Testis (tissue), 3 donors: ENCODE data around the gene DCLK1. TPM values are rescaled to one million over a fixed set of nuclear protein-coding genes. Genes with fewer than 3 reads are reported as not detected.

Experiments
- DNase-seq: peaks from one replicate; pipeline ENCODE4 v3.0.0-alpha.2; 2019
- H3K27ac ChIP-seq, 2 donors: fragments of 200-600 bp; sonication (generic); one replicate each; pipeline ENCODE4 v1.5.1; 2019
- H3K27me3 ChIP-seq: fragments of 200-600 bp; sonication (generic); one replicate; pipeline ENCODE4 v1.5.1; 2019
- H3K36me3 ChIP-seq: fragments of 200-600 bp; sonication (generic); one replicate; pipeline ENCODE4 v1.5.1; 2017; ENCODE audit warnings: low read depth; ENCODE audit errors: missing control alignments
- H3K4me1 ChIP-seq: fragments of 200-600 bp; sonication (generic); one replicate; pipeline ENCODE4 v1.5.1; 2019
- H3K4me3 ChIP-seq, 2 donors: fragments of 200-600 bp; sonication (generic); one replicate each; pipeline ENCODE4 v1.5.1; 2017 to 2019
- H3K9me3 ChIP-seq: fragments of 200-600 bp; sonication (generic); one replicate; pipeline ENCODE4 v1.5.1; 2017
- POLR2A ChIP-seq: fragments of 450-650 bp; IDR thresholded peaks from one replicate; pipeline ENCODE4 v1.6.1; 2017; ENCODE audit warnings: antibody characterized with exemption, mild to moderate bottlenecking, moderate library complexity
- WGBS, 2 donors: methylation state at CpG; one replicate each; pipeline ENCODE4 v1.1.5; 2018; 5-methylcytosine and 5-hydroxymethylcytosine counted together
- intact Hi-C: fragments of 100-400 bp; cut with DNase I; formaldehyde crosslinking; loops from one replicate; pipeline ENCODE4 v1.15.1; 2023; ENCODE audit warnings: low total_unique reads
- polyA plus RNA-seq: library from polyadenylated mRNA; stranded (reverse); fragments of 350-450 nt; fragmentation: Illumina TruSeq; extraction: RNeasy Lipid Tissue Mini Kit (QIAGEN cat#74804); gene quantifications from one replicate; pipeline ENCODE4 v1.2.3, GENCODE V29; 2014; ENCODE audit warnings: low read depth, low replicate concordance; ENCODE audit not compliant: insufficient read depth
- total RNA-seq, 2 donors: library from RNA; depleted of rRNA; stranded (reverse); fragments of >200 nt; gene quantifications; one replicate each; pipeline ENCODE4 v1.2.3, GENCODE V29; 2016
- TF ChIP-seq, protein P1 (sequence below), 3 experiments: fragments of 450-650 bp in 2 of 3; fragments of 200-600 bp in 1 of 3; sonication (generic) in 1 of 3; IDR thresholded peaks; one replicate each; pipeline ENCODE4 v1.5.1; 2016 to 2019; ENCODE audit warnings: antibody characterized with exemption in 3 of 3, mild to moderate bottlenecking in 2 of 3, moderate library complexity in 1 of 3

DCLK1 gene
- total and polyA plus RNA-seq, 3 donors from 2014 or later: 4.5 to 8.9 (median 4.9) TPM

DNA sequence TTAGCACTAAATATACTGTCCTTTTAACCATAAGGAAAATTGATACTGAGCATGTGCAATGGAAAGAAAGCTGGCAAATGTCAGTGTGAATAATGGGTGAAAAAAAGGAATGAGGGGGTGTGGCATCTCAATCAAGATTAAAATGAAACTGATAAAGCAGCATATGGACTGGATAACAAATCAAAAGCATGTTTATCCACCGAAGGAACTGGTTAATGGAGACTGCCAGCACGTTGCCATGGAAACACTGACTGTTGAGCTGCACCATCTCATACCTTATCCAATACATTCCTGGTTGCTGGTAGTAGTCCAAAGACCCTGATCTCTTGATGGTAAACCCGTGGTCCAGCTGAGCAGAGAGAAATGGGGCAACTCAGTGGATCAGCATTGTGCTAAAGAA, 343.2 kb downstream of the DCLK1 start:
- intact Hi-C loops: no loop called here
- Histone ChIP-seq H3K9me3 (no peaks in the 10 kb centered on the region), H3K27me3 (no peaks in the 10 kb centered on the region), H3K27ac (no peak overlapping the region), H3K4me3 (no peak overlapping the region), H3K36me3 (no peaks in the 10 kb centered on the region), H3K4me1 (no peaks in the 10 kb centered on the region)
- TF ChIP-seq, protein P1, sequence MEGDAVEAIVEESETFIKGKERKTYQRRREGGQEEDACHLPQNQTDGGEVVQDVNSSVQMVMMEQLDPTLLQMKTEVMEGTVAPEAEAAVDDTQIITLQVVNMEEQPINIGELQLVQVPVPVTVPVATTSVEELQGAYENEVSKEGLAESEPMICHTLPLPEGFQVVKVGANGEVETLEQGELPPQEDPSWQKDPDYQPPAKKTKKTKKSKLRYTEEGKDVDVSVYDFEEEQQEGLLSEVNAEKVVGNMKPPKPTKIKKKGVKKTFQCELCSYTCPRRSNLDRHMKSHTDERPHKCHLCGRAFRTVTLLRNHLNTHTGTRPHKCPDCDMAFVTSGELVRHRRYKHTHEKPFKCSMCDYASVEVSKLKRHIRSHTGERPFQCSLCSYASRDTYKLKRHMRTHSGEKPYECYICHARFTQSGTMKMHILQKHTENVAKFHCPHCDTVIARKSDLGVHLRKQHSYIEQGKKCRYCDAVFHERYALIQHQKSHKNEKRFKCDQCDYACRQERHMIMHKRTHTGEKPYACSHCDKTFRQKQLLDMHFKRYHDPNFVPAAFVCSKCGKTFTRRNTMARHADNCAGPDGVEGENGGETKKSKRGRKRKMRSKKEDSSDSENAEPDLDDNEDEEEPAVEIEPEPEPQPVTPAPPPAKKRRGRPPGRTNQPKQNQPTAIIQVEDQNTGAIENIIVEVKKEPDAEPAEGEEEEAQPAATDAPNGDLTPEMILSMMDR (IDR thresholded peaks at IDR 0.05): no peak
- TF ChIP-seq POLR2A: no peak
- 55 to 70% methylated on average over 3 of the region's 3 CpGs for WGBS, 2 donors
- no peak for DNase-seq

- Histone ChIP-seq H3K36me3 (no peaks in the 10 kb centered on the region), H3K27ac (no peak overlapping the region), H3K4me1 (no peaks in the 10 kb centered on the region), H3K27me3 (no peaks in the 10 kb centered on the region), H3K9me3 (no peaks in the 10 kb centered on the region), H3K4me3 (no peak overlapping the region)
- WGBS, 2 donors: 74 to 88% methylated on average over 12 of the region's 12 CpGs
- TF ChIP-seq, protein P1 (IDR thresholded peaks at IDR 0.05): no peak
- no peak for TF ChIP-seq POLR2A
- intact Hi-C loops: no loop called here
- no peak for DNase-seq
Measured at GRCh38 chr13:35785576-35786303, 345.4 kb downstream of the DCLK1 start.

GRCh38 chr13:35784286-35784951, 346.8 kb downstream of the DCLK1 start:
- TF ChIP-seq, protein P1 (IDR thresholded peaks at IDR 0.05): no peak
- Histone ChIP-seq H3K4me3 (no peak overlapping the region), H3K4me1 (no peaks in the 10 kb centered on the region), H3K27me3 (no peaks in the 10 kb centered on the region), H3K9me3 (no peaks in the 10 kb centered on the region), H3K27ac (no peak overlapping the region), H3K36me3 (no peaks in the 10 kb centered on the region)
- WGBS, 2 donors: 88 to 91% methylated on average over 10 of the region's 10 CpGs
- intact Hi-C loops: no loop called here
- no peak for DNase-seq

GRCh38 chr13:35782793-35783192, 348.4 kb downstream of the DCLK1 start:
- TF ChIP-seq, protein P1 (IDR thresholded peaks at IDR 0.05): no peak
- no peak for TF ChIP-seq POLR2A
- intact Hi-C loops: no loop called here
- no peak for DNase-seq
- Histone ChIP-seq H3K27ac (no peak overlapping the region), H3K4me3 (no peak overlapping the region), H3K9me3 (no peaks in the 10 kb centered on the region), H3K4me1 (no peaks in the 10 kb centered on the region), H3K27me3 (no peaks in the 10 kb centered on the region), H3K36me3 (no peaks in the 10 kb centered on the region)
- 91 to 97% methylated on average over 2 of the region's 2 CpGs for WGBS, 2 donors
